ENCODE data around the gene CALCR. TPM values are rescaled to one million over a fixed set of nuclear protein-coding genes. Genes with fewer than 3 reads are reported as not detected.

CALCR gene
- total and polyA plus RNA-seq, 9 of the 15 experiments (the other 6 are each of a cell fraction or from before 2014, with no cell fraction given) = 0.04 to 0.14 (median 0.09) TPM; not detected in 3

DNA sequence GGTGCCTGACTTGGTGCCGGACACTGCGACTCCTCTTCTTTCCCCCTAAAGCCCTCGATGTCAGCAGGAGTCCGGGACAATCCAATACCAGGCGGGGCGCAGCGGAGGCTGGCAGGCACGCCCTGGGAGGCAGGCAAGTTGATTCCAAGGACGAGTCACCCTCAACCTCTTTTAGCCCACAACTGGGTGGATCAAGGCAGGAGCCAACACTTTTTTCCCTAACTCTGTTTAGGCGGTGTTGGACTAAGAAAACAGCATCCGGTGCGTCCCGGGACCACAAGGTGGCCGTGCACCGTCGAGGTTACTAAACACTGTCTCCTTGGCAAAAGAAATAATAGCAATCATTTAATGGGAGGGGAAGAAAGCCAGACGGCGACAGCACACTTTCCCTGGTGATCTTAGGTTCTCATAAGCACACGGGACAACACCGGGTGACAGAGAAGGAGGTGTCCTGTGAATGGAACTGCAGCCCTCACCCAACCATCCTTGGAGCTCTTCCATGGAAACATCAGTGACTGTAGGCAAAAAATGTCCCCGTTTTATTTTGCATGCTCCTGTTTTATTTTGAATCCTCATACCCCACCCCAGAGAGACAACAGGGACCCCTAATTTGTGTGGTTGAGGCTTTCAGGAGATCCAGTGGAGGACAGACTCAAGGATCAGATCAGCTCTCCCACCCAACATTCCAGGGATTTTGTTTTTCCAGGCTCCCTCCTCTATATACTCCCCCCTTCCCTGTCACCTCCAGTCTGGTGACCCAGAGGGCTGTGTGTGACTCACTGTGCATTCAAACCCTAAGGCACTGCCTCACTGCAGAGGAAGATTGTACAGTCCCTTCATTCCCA, 1.3 kb upstream of the CALCR start:
- ATAC-seq (peak; percentile 34; the same call in 2 of the 3 replicates), DNase-seq (ENCODE audit: extremely low read depth in 1 of 4, low spot score in 3 of 4) (no peak), FAIRE-seq (no peak)
- Histone ChIP-seq H3K27ac (ENCODE audit: extremely low read depth, low read depth, low read length) (no peak overlapping the region), H3K27me3 (ENCODE audit: control insufficient read depth in 2 of 2, insufficient read depth in 2 of 2, low read length in 2 of 2) (peaks cover 28 to 31% of the 10 kb centered on the region in 2 experiments), H2AFZ (ENCODE audit: low read depth, low read length) (no peak overlapping the region), H3K4me2 (ENCODE audit: insufficient read depth, low read length) (no peak overlapping the region), H3K9me3 (replicated peaks; ENCODE audit: control insufficient read depth, insufficient read depth, low read depth, low read length) (no peaks in the 10 kb centered on the region), H3K9ac (ENCODE audit: insufficient read depth in 1 of 2, low read depth in 2 of 2, low read length in 2 of 2) (no peak overlapping the region), H3K4me3 (no peak overlapping the region), H3K36me3 (ENCODE audit: control insufficient read depth, insufficient read depth, low read length) (no peaks in the 10 kb centered on the region), H3K79me2 (ENCODE audit: control insufficient read depth, insufficient read depth, low read length) (no peaks in the 10 kb centered on the region), H4K20me1 (replicated peaks; ENCODE audit: control insufficient read depth, insufficient read depth, low read length) (no peaks in the 10 kb centered on the region), H3K9me1 (ENCODE audit: control insufficient read depth, insufficient read depth, low read length) (no peaks in the 10 kb centered on the region), H3K4me1 (replicated peaks in 1 of 2; ENCODE audit: control insufficient read depth in 2 of 2, insufficient read depth in 2 of 2, low read length in 2 of 2) (0 out of 5 replicates have a peak, but pooled peaks cover 0 to 3% of the 10 kb centered on the region in 2 experiments)
- TF ChIP-seq, protein P1, sequence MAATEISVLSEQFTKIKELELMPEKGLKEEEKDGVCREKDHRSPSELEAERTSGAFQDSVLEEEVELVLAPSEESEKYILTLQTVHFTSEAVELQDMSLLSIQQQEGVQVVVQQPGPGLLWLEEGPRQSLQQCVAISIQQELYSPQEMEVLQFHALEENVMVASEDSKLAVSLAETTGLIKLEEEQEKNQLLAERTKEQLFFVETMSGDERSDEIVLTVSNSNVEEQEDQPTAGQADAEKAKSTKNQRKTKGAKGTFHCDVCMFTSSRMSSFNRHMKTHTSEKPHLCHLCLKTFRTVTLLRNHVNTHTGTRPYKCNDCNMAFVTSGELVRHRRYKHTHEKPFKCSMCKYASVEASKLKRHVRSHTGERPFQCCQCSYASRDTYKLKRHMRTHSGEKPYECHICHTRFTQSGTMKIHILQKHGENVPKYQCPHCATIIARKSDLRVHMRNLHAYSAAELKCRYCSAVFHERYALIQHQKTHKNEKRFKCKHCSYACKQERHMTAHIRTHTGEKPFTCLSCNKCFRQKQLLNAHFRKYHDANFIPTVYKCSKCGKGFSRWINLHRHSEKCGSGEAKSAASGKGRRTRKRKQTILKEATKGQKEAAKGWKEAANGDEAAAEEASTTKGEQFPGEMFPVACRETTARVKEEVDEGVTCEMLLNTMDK (IDR thresholded peaks at IDR 0.05; ENCODE audit: borderline replicate concordance, insufficient read depth, low read depth, low read length, poor library complexity, severe bottlenecking) = peak; percentile 44
- TF ChIP-seq, protein P2, sequence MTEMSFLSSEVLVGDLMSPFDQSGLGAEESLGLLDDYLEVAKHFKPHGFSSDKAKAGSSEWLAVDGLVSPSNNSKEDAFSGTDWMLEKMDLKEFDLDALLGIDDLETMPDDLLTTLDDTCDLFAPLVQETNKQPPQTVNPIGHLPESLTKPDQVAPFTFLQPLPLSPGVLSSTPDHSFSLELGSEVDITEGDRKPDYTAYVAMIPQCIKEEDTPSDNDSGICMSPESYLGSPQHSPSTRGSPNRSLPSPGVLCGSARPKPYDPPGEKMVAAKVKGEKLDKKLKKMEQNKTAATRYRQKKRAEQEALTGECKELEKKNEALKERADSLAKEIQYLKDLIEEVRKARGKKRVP (CRISPR knock-in tag; IDR thresholded peaks at IDR 0.05) = no peak
- intact Hi-C loops (cut with micrococcal nuclease) (no loop called here), in situ Hi-C loops (cut with MboI) (no loop called here)
- 2% methylated on average over 20 of the region's 21 CpGs for WGBS (ENCODE audit: insufficient coverage, low coverage, missing lambda C conversion rate)
- ChIA-PET CTCF (ENCODE audit: low intra/inter-chr PET ratio) (no interaction called here), POLR2A (no interaction called here)
- no TSS peak for BruUV-seq (replicated peaks)

Measured in K562 (cell line).